Liver (tissue), 9 donors: ENCODE data around the gene SMIM24. TPM values are rescaled to one million over a fixed set of nuclear protein-coding genes. Genes with fewer than 3 reads are reported as not detected.

Experiments used
- DNase-seq: peaks from one replicate; pipeline ENCODE4 v3.0.0-alpha.2; 2017; ENCODE audit warnings: low spot score
- H3K27ac ChIP-seq, 2 donors: one replicate each; pipeline ENCODE4 v1.7.0; 2013; ENCODE audit warnings: inconsistent platforms in 2 of 2, low read length in 2 of 2, control low read depth in 1 of 2, low read depth in 1 of 2, mild to moderate bottlenecking in 1 of 2
- H3K27me3 ChIP-seq, 4 donors: one replicate each; pipeline versions ENCODE4 v1.6.1 to v1.7.0; 2013; ENCODE audit warnings: low read length in 3 of 4, inconsistent platforms in 1 of 4, mild to moderate bottlenecking in 1 of 4, moderate library complexity in 1 of 4; ENCODE audit not compliant: control insufficient read depth in 4 of 4, insufficient read depth in 4 of 4
- H3K36me3 ChIP-seq, 4 donors: one replicate each; pipeline versions ENCODE4 v1.6.1 to v1.7.0; 2013; ENCODE audit warnings: low read length in 3 of 4, mild to moderate bottlenecking in 3 of 4, low read depth in 1 of 4, moderate library complexity in 1 of 4; ENCODE audit not compliant: control insufficient read depth in 4 of 4, insufficient read depth in 3 of 4
- H3K4me1 ChIP-seq, 4 donors: one replicate each; pipeline versions ENCODE4 v1.6.1 to v1.7.0; 2013; ENCODE audit warnings: low read length in 3 of 4, mild to moderate bottlenecking in 3 of 4, moderate library complexity in 1 of 4; ENCODE audit not compliant: control insufficient read depth in 4 of 4, insufficient read depth in 4 of 4
- H3K4me3 ChIP-seq, 3 donors: one replicate each; pipeline versions ENCODE4 v1.6.1 to v1.7.0; 2013; ENCODE audit warnings: low read length in 3 of 3, control low read depth in 1 of 3, low read depth in 1 of 3, mild to moderate bottlenecking in 1 of 3
- H3K9ac ChIP-seq, 2 donors: one replicate each; pipeline ENCODE4 v1.7.0; 2013; ENCODE audit warnings: low read length in 2 of 2, mild to moderate bottlenecking in 2 of 2, moderate library complexity in 2 of 2, control low read depth in 1 of 2, low read depth in 1 of 2
- H3K9me3 ChIP-seq, 4 donors: one replicate each; pipeline versions ENCODE4 v1.6.1 to v1.7.0; 2013; ENCODE audit warnings: low read length in 3 of 4; ENCODE audit not compliant: control insufficient read depth in 4 of 4
- ATF3 ChIP-seq: IDR thresholded peaks from 2 replicates; pipeline ENCODE4 v1.6.1; 2016; ENCODE audit warnings: antibody characterized with exemption
- CTCF ChIP-seq: fragments of 150-350 bp; IDR thresholded peaks from 2 replicates; pipeline ENCODE4 v1.5.1; 2017; ENCODE audit warnings: improper control_type of control experiment, low read depth, low read length; ENCODE audit not compliant: missing input control
- EGR1 ChIP-seq, 2 donors: IDR thresholded peaks; 2 replicates each; pipeline ENCODE4 v1.6.1; 2016 to 2018; ENCODE audit warnings: antibody characterized with exemption in 2 of 2, low read depth in 2 of 2
- FOXA1 ChIP-seq: IDR thresholded peaks from 2 replicates; pipeline ENCODE4 v1.6.1; 2016; ENCODE audit warnings: antibody characterized with exemption
- FOXA2 ChIP-seq: IDR thresholded peaks from 2 replicates; pipeline ENCODE4 v1.6.1; 2016; ENCODE audit warnings: antibody characterized with exemption
- GABPA ChIP-seq, 2 donors: IDR thresholded peaks in 1 of 2; conservative IDR thresholded peaks in 1 of 2; 2 replicates each; pipeline ENCODE4 v1.6.1; 2016; ENCODE audit warnings: antibody characterized with exemption in 2 of 2, mild to moderate bottlenecking in 1 of 2, moderate library complexity in 1 of 2
- HNF4A ChIP-seq, 2 donors: conservative IDR thresholded peaks; 2 replicates each; pipeline ENCODE4 v1.6.1; 2016; ENCODE audit warnings: antibody characterized with exemption in 2 of 2, mild to moderate bottlenecking in 2 of 2
- HNF4G ChIP-seq: IDR thresholded peaks from 2 replicates; pipeline ENCODE4 v1.6.1; 2016; ENCODE audit warnings: antibody characterized with exemption
- JUND ChIP-seq, 2 donors: IDR thresholded peaks; 2 replicates each; pipeline ENCODE4 v1.6.1; 2016; ENCODE audit warnings: antibody characterized with exemption in 2 of 2
- MAX ChIP-seq: IDR thresholded peaks from 2 replicates; pipeline ENCODE4 v1.6.1; 2016; ENCODE audit warnings: antibody characterized with exemption
- NR2F2 ChIP-seq: IDR thresholded peaks from 2 replicates; pipeline ENCODE4 v1.6.1; 2016; ENCODE audit warnings: antibody characterized with exemption
- REST ChIP-seq: IDR thresholded peaks from 2 replicates; pipeline ENCODE4 v1.6.1; 2016; ENCODE audit warnings: antibody characterized with exemption, mild to moderate bottlenecking
- RXRA ChIP-seq, 2 donors: IDR thresholded peaks; 2 replicates each; pipeline ENCODE4 v1.6.1; 2017 to 2018; ENCODE audit warnings: antibody characterized with exemption in 2 of 2, mild to moderate bottlenecking in 1 of 2
- SP1 ChIP-seq: IDR thresholded peaks from 2 replicates; pipeline ENCODE4 v1.6.1; 2018; ENCODE audit warnings: antibody characterized with exemption, mild to moderate bottlenecking
- TAF1 ChIP-seq: conservative IDR thresholded peaks from 2 replicates; pipeline ENCODE4 v1.6.1; 2016; ENCODE audit warnings: antibody characterized with exemption, mild to moderate bottlenecking
- ZBTB33 ChIP-seq: IDR thresholded peaks from 2 replicates; pipeline ENCODE4 v1.6.1; 2016; ENCODE audit warnings: antibody characterized with exemption
- WGBS: extraction: QIAGEN DNeasy Blood & Tissue Kit; methylation state at CpG from one replicate; pipeline ENCODE4 v1.1.7; 2013; 5-methylcytosine and 5-hydroxymethylcytosine counted together
- polyA plus RNA-seq, 2 donors: library from polyadenylated mRNA; stranded (reverse) in 1 of 2; unstranded in 1 of 2; fragments of 200-250 nt in 1 of 2; fragments of >200 nt in 1 of 2; fragmentation: Nextera tagmentation in 1 of 2; extraction: Ambion mirVana in 1 of 2; gene quantifications; one replicate each; pipeline versions ENCODE4 v1.2.1 to v1.2.3, GENCODE V29; 2013 to 2015
- total RNA-seq, 2 donors: library from RNA; depleted of rRNA; stranded (reverse); fragments of >200 nt; gene quantifications; one replicate each; pipeline ENCODE4 v1.2.3, GENCODE V29; 2014
- donor health status: healthy.
- donor health status: healthy.
- donor health status: healthy.
- donor health status: healthy.
- donor health status: healthy.

Gene SMIM24
- total and polyA plus RNA-seq, 4 donors = 0.17 to 13.7 (median 2.8) TPM

- Histone ChIP-seq H3K4me1 (peaks cover 0 to 12% (median 8%) of the 10 kb centered on the region in 4 donors), H3K36me3 (peaks cover 14 to 48% (median 22%) of the 10 kb centered on the region in 4 donors), H3K9me3 (no peaks in the 10 kb centered on the region), H3K27me3 (no peaks in the 10 kb centered on the region), H3K4me3 (no peak overlapping the region), H3K9ac (no peak overlapping the region), H3K27ac (no peak overlapping the region)
- no peak for DNase-seq
- TF ChIP-seq RXRA (IDR thresholded peaks at IDR 0.05) = no peak
- no peak for TF ChIP-seq TAF1
- TF ChIP-seq GABPA (IDR thresholded peaks at IDR 0.05 in 1 of 2, conservative IDR thresholded peaks at IDR 0.05 in 1 of 2) = no peak
- no peak for TF ChIP-seq ZBTB33
- TF ChIP-seq FOXA1 = no peak
- TF ChIP-seq EGR1 (IDR thresholded peaks at IDR 0.05; ENCODE audit: low read depth in 2 of 2) = no peak
- TF ChIP-seq REST = no peak
- TF ChIP-seq JUND (IDR thresholded peaks at IDR 0.05) = no peak
- TF ChIP-seq HNF4A (conservative IDR thresholded peaks at IDR 0.05) = no peak
- no peak for TF ChIP-seq NR2F2
- TF ChIP-seq CTCF = no peak
- no peak for TF ChIP-seq ATF3
- no peak for TF ChIP-seq HNF4G
- no peak for TF ChIP-seq FOXA2
- no peak for TF ChIP-seq MAX
- TF ChIP-seq SP1 = no peak
- 96% methylated on average over 28 of the region's 28 CpGs for WGBS
Observed at GRCh38 chr19:3526507-3527237, 46.3 kb upstream of the SMIM24 start.
